GM12873 (cell line): Measurements from ENCODE around the gene MAGEB17.

Experiments used
- TF ChIP-seq, protein P1 (sequence below): IDR thresholded peaks from 2 replicates; pipeline ENCODE4 v1.5.1; 2012; ENCODE audit warnings: low read depth, mild to moderate bottlenecking, moderate library complexity, low read length, control low read depth; ENCODE audit not compliant: insufficient read depth; ENCODE audit errors: missing control alignments

Gene MAGEB17

DNA sequence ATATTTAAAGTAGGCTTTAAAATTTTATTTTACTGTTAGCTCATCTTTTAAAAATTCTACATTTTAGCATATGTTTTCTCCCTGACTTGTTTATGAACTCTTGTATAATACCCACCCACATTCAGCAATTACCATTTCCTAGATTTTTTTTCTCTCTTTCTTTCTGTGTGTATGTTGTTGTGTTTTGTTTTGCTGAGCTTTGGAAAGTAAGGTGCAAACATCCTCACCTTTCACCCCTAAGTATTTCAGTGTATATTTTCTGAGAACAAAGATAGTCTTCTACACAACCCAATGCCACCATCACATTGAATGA is 25.1 kb upstream of the MAGEB17 start:
- TF ChIP-seq, protein P1, sequence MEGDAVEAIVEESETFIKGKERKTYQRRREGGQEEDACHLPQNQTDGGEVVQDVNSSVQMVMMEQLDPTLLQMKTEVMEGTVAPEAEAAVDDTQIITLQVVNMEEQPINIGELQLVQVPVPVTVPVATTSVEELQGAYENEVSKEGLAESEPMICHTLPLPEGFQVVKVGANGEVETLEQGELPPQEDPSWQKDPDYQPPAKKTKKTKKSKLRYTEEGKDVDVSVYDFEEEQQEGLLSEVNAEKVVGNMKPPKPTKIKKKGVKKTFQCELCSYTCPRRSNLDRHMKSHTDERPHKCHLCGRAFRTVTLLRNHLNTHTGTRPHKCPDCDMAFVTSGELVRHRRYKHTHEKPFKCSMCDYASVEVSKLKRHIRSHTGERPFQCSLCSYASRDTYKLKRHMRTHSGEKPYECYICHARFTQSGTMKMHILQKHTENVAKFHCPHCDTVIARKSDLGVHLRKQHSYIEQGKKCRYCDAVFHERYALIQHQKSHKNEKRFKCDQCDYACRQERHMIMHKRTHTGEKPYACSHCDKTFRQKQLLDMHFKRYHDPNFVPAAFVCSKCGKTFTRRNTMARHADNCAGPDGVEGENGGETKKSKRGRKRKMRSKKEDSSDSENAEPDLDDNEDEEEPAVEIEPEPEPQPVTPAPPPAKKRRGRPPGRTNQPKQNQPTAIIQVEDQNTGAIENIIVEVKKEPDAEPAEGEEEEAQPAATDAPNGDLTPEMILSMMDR: no peak

DNA sequence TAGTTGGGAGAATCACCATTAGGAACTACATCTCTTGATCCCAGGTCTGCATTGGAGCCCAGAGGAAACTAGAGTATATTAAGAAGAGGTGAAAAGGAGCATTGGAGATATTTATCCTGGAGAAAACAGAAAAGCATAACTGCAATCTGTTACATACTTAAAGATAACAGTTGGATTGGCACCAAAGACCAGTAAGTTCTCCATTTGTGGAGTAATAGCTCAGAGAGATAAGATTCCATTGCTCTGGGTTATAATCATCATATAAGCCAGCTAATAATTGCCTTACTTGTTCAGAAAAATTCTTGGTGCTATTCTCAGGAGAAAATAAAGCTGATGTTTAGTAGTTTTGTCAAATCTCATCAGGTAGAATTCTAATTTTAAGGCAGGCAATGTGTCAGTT is 23.3 kb upstream of the MAGEB17 start:
- TF ChIP-seq, protein P1: no peak

DNA sequence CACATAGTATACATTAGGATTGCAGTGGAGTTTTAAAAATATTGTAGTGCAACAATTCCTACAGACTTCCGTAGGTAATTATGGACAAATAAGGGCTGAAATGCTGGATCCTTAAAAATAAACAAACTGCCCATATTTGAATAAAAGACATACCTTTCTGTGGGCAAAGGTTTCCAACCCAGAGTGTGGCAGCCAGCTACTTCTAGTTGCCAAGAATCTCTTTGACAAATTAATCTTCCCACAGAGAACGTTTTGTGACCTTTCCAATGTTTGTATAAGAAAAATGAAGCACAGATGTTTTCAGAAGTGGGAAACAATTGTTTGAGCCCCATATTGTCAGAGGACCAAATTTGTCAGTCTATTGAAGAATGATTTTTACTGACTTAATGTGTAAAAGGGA is 22.9 kb upstream of the MAGEB17 start:
- TF ChIP-seq, protein P1: no peak

DNA sequence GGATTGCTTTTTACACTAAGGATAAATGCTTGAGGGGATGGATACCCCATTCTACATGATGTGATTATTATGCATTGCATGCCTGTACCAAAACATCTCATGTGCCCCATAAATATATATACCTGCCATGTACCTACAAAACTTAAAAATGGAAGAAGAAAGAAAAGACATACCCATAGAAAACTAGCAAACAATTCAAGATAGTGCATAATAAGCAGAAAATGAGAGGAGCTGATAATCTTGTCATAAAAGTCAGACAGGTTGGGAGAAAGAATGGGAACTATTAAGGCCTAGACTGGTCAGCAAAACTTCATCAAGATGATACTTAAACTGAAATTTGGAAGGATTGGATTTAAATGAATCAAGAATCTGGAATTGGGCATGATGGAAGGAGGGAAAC is 21.6 kb upstream of the MAGEB17 start:
- TF ChIP-seq, protein P1: no peak

DNA sequence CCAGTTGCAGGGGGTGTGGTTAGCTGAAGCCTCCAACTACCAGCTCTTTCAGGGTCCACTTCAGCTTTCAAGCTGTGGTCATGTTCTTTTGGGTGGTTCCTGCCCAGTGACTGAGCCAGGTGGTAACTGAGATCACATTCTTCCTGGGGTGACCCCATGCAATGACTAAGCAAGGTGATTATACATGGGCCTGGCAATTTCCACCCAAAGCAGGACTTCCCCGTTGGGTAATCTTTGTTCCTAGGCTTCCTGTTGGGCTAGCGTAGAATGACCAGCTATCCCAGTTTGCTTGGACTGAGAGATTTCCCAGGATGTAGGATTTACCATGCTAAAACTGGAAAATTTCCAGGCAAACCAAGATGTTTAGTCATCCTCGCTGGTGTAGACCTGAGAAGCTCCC is 18.4 kb upstream of the MAGEB17 start:
- TF ChIP-seq, protein P1: no peak

DNA sequence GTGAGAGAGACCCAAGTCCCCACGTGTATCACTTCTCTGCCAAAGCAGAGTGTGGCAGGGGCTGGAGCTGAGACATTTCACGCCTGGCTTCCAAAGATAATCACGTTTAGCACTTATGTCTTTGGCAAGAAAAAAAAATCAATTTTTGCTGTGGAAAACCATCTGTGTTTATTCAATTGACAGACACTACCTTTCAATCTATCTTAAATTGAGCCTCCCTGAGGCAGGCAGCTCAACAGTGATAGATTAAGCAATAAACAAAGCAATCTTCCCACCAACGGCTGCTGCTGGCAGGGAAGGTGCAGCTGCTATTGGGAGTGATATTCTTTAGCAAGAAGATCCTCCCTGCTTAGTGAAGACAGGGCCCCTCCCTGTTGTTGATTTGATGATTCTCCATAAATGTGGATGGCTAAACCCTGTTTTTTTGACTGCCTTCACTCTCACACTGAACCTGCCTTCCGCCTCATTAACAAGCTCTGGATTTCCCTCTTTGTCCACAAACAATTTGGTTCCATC is 11.6 kb upstream of the MAGEB17 start:
- TF ChIP-seq, protein P1: no peak

DNA sequence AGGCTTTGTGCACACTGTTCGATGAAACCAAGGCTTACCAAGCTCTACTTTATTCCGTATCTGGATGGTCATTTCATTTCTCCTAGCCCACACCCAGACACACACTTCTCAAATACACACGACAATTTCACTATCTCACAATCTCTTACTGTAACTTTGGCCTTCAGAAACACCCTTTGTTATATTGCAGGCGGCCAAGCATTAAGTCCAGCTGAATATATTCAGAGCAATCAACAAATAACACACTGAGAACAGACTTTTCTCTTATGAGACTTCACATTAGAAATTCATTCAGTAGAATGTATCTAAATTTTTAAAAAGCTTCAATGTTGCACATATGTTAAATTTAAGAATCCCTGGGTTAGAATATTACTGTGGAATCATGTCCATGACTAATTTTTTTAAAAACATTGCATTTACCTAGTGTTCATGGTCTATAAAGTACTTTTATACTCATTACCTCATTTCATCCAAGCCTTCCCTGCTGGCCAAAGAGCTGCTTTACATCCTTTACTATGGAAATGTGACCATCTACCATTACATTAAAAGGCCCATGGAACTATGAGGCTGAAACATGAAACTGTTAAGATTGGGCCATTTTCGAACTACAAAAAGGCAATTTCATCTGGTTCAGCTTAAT is 10.5 kb upstream of the MAGEB17 start:
- TF ChIP-seq, protein P1: no peak
